Ascending aorta (tissue), 2 donors: ENCODE results near the gene TSPO. TPM values are rescaled to one million over a fixed set of nuclear protein-coding genes. Genes with fewer than 3 reads are reported as not detected.

ENCODE experiments used
- DNase-seq, 2 donors: peaks; one replicate each; pipeline ENCODE4 v3.0.0-alpha.2; 2019; ENCODE audit warnings: low spot score in 2 of 2
- H3K27ac ChIP-seq, 2 donors: fragments of 200-600 bp; sonication (generic); one replicate each; pipeline ENCODE4 v1.5.1; 2016 to 2017; ENCODE audit warnings: mild to moderate bottlenecking in 1 of 2
- H3K27me3 ChIP-seq: fragments of 200-600 bp; sonication (generic); one replicate; pipeline ENCODE4 v1.5.1; 2017
- H3K36me3 ChIP-seq, 2 donors: fragments of 200-600 bp; sonication (generic); one replicate each; pipeline ENCODE4 v1.5.1; 2016
- H3K4me1 ChIP-seq, 2 donors: fragments of 200-600 bp; sonication (generic); one replicate each; pipeline ENCODE4 v1.5.1; 2016 to 2017; ENCODE audit warnings: mild to moderate bottlenecking in 1 of 2
- H3K4me3 ChIP-seq, 2 donors: fragments of 200-600 bp; sonication (generic); one replicate each; pipeline ENCODE4 v1.5.1; 2016 to 2017; ENCODE audit warnings: mild to moderate bottlenecking in 1 of 2
- H3K9me3 ChIP-seq, 2 donors: fragments of 200-600 bp; sonication (generic); one replicate each; pipeline ENCODE4 v1.5.1; 2016
- CTCF ChIP-seq, 3 experiments: fragments of 200-600 bp in 2 of 3; fragments of 450-650 bp in 1 of 3; sonication (generic) in 2 of 3; IDR thresholded peaks; one replicate each; pipeline ENCODE4 v1.5.1; 2016 to 2019; ENCODE audit warnings: antibody characterized with exemption in 3 of 3, mild to moderate bottlenecking in 1 of 3, moderate library complexity in 1 of 3
- intact Hi-C: fragments of 100-400 bp; cut with DNase I; formaldehyde crosslinking; loops from one replicate; pipeline ENCODE4 v1.15.1; 2023
- total RNA-seq: library from RNA; depleted of rRNA; stranded (reverse); fragments of >200 nt; gene quantifications from one replicate; pipeline ENCODE4 v1.1.0, GENCODE V29; 2016

TSPO gene
- total RNA-seq, 1 donor from 2014 or later, result 961 TPM

- H3K27ac ChIP-seq, result no peak overlapping the region
- no peaks in the 10 kb centered on the region for H3K27me3 ChIP-seq
- no peaks in the 10 kb centered on the region for H3K9me3 ChIP-seq
- H3K4me3 ChIP-seq, result no peak overlapping the region
- no peak for DNase-seq
- no peaks in the 10 kb centered on the region for H3K36me3 ChIP-seq
- no peak for TF ChIP-seq CTCF (IDR thresholded peaks at IDR 0.05)
- H3K4me1 ChIP-seq, result no peaks in the 10 kb centered on the region
- intact Hi-C loops, result no loop called here
Observed at GRCh38 chr22:43202756-43203410, 51.5 kb downstream of the TSPO start.

GRCh38 chr22:43203471-43203981 lies 52.2 kb downstream of the TSPO start:
- TF ChIP-seq CTCF (IDR thresholded peaks at IDR 0.05), result no peak
- Histone ChIP-seq H3K4me3 (no peak overlapping the region), H3K36me3 (no peaks in the 10 kb centered on the region), H3K27me3 (no peaks in the 10 kb centered on the region), H3K4me1 (no peaks in the 10 kb centered on the region), H3K9me3 (no peaks in the 10 kb centered on the region), H3K27ac (no peak overlapping the region)
- intact Hi-C loops, result no loop called here
- DNase-seq, result no peak

DNA sequence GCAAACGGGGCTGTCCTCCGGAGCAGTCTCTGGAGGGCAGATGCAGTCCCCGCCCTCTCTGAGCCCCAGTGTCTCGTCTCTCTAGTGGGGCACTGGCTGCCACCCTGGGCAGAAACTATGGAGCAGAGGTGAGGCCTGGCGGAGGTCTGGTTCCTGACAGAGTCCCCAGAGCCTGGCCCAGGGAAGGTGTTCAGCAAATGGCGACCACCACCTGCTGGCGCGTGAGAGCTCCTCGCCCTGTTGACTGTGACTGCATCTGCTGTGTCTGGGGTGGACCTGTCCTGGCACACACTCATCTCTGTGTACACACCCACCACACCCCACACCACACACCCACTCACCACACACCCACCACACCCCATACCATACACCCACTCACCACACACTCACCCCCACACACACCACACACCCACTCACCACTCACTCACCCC lies 53.9 kb downstream of the TSPO start:
- Histone ChIP-seq H3K9me3 (no peaks in the 10 kb centered on the region), H3K4me1 (no peaks in the 10 kb centered on the region), H3K36me3 (no peaks in the 10 kb centered on the region), H3K27me3 (no peaks in the 10 kb centered on the region), H3K4me3 (no peak overlapping the region), H3K27ac (no peak overlapping the region)
- DNase-seq, result no peak
- intact Hi-C loops, result no loop called here
- TF ChIP-seq CTCF (IDR thresholded peaks at IDR 0.05), result no peak

- Histone ChIP-seq H3K4me1 (no peaks in the 10 kb centered on the region), H3K36me3 (no peaks in the 10 kb centered on the region), H3K4me3 (no peak overlapping the region), H3K27me3 (no peaks in the 10 kb centered on the region), H3K9me3 (no peaks in the 10 kb centered on the region), H3K27ac (no peak overlapping the region)
- no peak for TF ChIP-seq CTCF (IDR thresholded peaks at IDR 0.05)
- intact Hi-C loops, result no loop called here
- DNase-seq, result no peak
Observed at GRCh38 chr22:43205748-43206508, 54.6 kb downstream of the TSPO start.

- H3K4me3 ChIP-seq, result no peak overlapping the region
- H3K9me3 ChIP-seq, result no peaks in the 10 kb centered on the region
- no peaks in the 10 kb centered on the region for H3K36me3 ChIP-seq
- intact Hi-C loops, result no loop called here
- no peaks in the 10 kb centered on the region for H3K27me3 ChIP-seq
- DNase-seq, result no peak
- no peak overlapping the region for H3K27ac ChIP-seq
- no peak for TF ChIP-seq CTCF (IDR thresholded peaks at IDR 0.05)
- no peaks in the 10 kb centered on the region for H3K4me1 ChIP-seq
Observed at GRCh38 chr22:43206509-43207161, 55.3 kb downstream of the TSPO start.
